Large intestine (tissue), 3 donors: ENCODE results near the gene PRRT2. TPM values are rescaled to one million over a fixed set of nuclear protein-coding genes. Genes with fewer than 3 reads are reported as not detected.
A peak's percentile ranks its signal among the peaks of the same experiment; 100 is the strongest.

ENCODE experiments used
- DNase-seq, 2 donors: peaks; one replicate each; pipeline versions ENCODE4 v3.0.0 to v3.0.0-alpha.2; 2013
- H3K27ac ChIP-seq: one replicate; pipeline ENCODE4 v1.5.1; 2013; ENCODE audit warnings: low read length
- H3K27me3 ChIP-seq: 2 replicates; pipeline ENCODE4 v1.6.1; 2013; ENCODE audit warnings: low read length; ENCODE audit not compliant: control insufficient read depth, insufficient read depth
- H3K36me3 ChIP-seq: 2 replicates; pipeline ENCODE4 v1.6.1; 2013; ENCODE audit warnings: low read length; ENCODE audit not compliant: control insufficient read depth, insufficient read depth
- H3K4me1 ChIP-seq: one replicate; pipeline ENCODE4 v1.6.1; 2013; ENCODE audit warnings: low read length; ENCODE audit not compliant: control insufficient read depth, insufficient read depth
- H3K4me3 ChIP-seq: one replicate; pipeline ENCODE4 v1.5.1; 2013; ENCODE audit warnings: low read length
- H3K9me3 ChIP-seq: one replicate; pipeline ENCODE4 v1.6.1; 2013; ENCODE audit warnings: mild to moderate bottlenecking, low read depth, low read length, moderate library complexity; ENCODE audit not compliant: control insufficient read depth
- WGBS: methylation state at CpG from one replicate; pipeline ENCODE4 v1.1.5; 2013; ENCODE audit warnings: low lambda C conversion rate; ENCODE audit not compliant: insufficient coverage; 5-methylcytosine and 5-hydroxymethylcytosine counted together
- polyA plus RNA-seq: library from polyadenylated mRNA; unstranded; fragments of 120-200 nt; gene quantifications from one replicate; pipeline ENCODE4 v1.2.1, GENCODE V29; 2013

The PRRT2 gene
- polyA plus RNA-seq, 1 donor, result 12.8 TPM

- peaks cover 18% of the 10 kb centered on the region for H3K4me1 ChIP-seq
- H3K4me3 ChIP-seq, result peak overlapping the region; percentile 88
- no peaks in the 10 kb centered on the region for H3K9me3 ChIP-seq
- peaks cover 24% of the 10 kb centered on the region for H3K36me3 ChIP-seq
- DNase-seq, result no peak
- H3K27me3 ChIP-seq, result no peaks in the 10 kb centered on the region
- WGBS, result no CpG with 5 or more reads among the region's 16 CpGs
- H3K27ac ChIP-seq, result peak overlapping the region; percentile 91
Observed at GRCh38 chr16:29863669-29863984, 51.6 kb downstream of the PRRT2 start.

GRCh38 chr16:29864205-29864604, 52.2 kb downstream of the PRRT2 start:
- DNase-seq, result no peak
- H3K4me3 ChIP-seq, result no peak overlapping the region
- no peaks in the 10 kb centered on the region for H3K27me3 ChIP-seq
- no CpG with 5 or more reads among the region's 9 CpGs for WGBS
- no peaks in the 10 kb centered on the region for H3K9me3 ChIP-seq
- no peak overlapping the region for H3K27ac ChIP-seq
- H3K4me1 ChIP-seq, result peaks cover 18% of the 10 kb centered on the region
- H3K36me3 ChIP-seq, result peaks cover 18% of the 10 kb centered on the region

Other genes starting within 250 kb of the PRRT2 start
- 6.8 TPM for gene SPN, start 148.9 kb upstream of the PRRT2 start, polyA plus RNA-seq
- 220 TPM for gene QPRT, start 133.0 kb upstream of the PRRT2 start, polyA plus RNA-seq
- gene C16orf54, start 66.2 kb upstream of the PRRT2 start, polyA plus RNA-seq, result 1.5 TPM
- 2.2 TPM for gene ZG16, start 33.9 kb upstream of the PRRT2 start, polyA plus RNA-seq
- gene KIF22, start 21.4 kb upstream of the PRRT2 start, polyA plus RNA-seq, result 40.9 TPM
- 236 TPM for gene MAZ, start 5.7 kb upstream of the PRRT2 start, polyA plus RNA-seq
- 36.4 TPM for gene PAGR1, start 4.0 kb downstream of the PRRT2 start, polyA plus RNA-seq
- gene MVP, start 8.3 kb downstream of the PRRT2 start, polyA plus RNA-seq, result 128 TPM
- gene CDIPT, start 51.0 kb downstream of the PRRT2 start, polyA plus RNA-seq, result 68.7 TPM
- gene SEZ6L2, start 87.4 kb downstream of the PRRT2 start, polyA plus RNA-seq, result 52.3 TPM
- gene ASPHD1, start 88.3 kb downstream of the PRRT2 start, polyA plus RNA-seq, result 15.0 TPM
- 30.4 TPM for gene KCTD13, start 114.0 kb downstream of the PRRT2 start, polyA plus RNA-seq
- 160 TPM for gene TMEM219, start 149.9 kb downstream of the PRRT2 start, polyA plus RNA-seq
- gene TAOK2, start 161.7 kb downstream of the PRRT2 start, polyA plus RNA-seq, result 46.6 TPM
- 12.0 TPM for gene HIRIP3, start 183.4 kb downstream of the PRRT2 start, polyA plus RNA-seq
- 60.5 TPM for gene INO80E, start 184.0 kb downstream of the PRRT2 start, polyA plus RNA-seq
- gene DOC2A, start 198.8 kb downstream of the PRRT2 start, polyA plus RNA-seq, result 4.2 TPM
- gene C16orf92, start 211.0 kb downstream of the PRRT2 start, polyA plus RNA-seq, result not detected
- gene TLCD3B, start 219.1 kb downstream of the PRRT2 start, polyA plus RNA-seq, result 3.2 TPM